GM12872 (cell line): ENCODE measurements around the gene BCL7A.

Source experiments
- CTCF ChIP-seq: IDR thresholded peaks from 3 replicates; pipeline ENCODE4 v1.5.1; 2011; ENCODE audit warnings: low read depth, mild to moderate bottlenecking, low read length, moderate library complexity; ENCODE audit not compliant: insufficient read depth

Gene BCL7A

GRCh38 chr12:122046145-122046544 is 24.5 kb downstream of the BCL7A start:
- no peak for TF ChIP-seq CTCF

DNA sequence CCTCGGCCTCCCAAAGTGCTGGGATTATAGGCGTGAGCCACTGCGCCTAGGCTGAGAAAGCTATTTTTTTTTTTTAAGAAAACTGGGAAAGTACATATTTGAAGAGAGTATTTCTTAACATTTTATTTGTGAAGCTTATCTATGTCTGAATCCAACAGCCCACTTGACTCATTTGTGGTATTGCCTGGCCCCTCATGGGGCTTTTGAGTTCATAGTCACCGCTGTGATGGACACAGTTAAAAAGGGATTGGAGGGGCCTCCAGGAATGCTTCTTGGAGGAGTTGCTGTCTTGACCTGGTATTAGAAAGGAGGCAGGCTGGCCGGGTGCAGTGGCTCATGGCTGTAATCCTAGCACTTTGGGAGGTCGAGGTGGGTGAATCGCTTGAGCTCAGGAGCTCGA is 26.5 kb downstream of the BCL7A start:
- no peak for TF ChIP-seq CTCF

DNA sequence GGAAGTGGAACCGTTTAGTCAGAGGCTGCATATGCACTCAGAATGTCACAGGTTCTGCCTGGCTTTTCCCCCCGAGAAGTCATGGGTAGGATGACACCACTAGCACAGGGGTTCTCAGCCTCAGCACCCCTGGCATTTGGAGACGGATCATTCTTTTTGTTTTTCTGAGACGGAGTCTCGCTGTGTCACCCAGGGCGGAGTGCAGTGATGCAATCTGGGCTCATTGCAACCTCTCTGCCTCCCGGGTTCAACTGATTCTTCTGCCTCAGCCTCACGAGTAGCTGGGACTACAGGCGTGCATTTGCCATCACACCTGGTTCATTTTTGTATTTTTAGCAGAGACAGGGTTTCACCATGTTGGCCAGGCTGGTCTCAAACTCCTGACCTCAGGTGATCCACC is 28.1 kb downstream of the BCL7A start:
- no peak for TF ChIP-seq CTCF

DNA sequence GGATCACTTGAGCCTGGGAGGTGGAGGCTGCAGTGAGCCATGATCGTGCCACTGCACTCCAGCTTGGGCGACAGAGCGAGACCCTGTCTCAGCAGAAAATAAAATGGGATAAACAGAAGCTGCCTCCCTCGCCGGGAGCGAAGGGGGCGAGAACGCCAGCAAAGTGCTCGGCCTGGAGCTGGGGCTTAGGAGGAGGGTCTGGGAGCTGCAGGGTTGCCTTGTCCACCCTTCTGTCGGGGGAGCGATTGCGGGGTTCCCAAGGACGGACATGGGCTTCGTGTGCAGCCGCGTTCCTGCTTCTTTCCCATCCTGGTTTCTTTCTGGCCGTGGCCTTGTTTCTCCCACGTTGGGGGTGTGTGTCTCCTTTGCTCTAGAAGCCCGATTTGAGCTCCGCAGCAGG is 29.0 kb downstream of the BCL7A start:
- no peak for TF ChIP-seq CTCF

GRCh38 chr12:122051231-122051876 is 29.7 kb downstream of the BCL7A start:
- TF ChIP-seq CTCF: no peak

GRCh38 chr12:122052285-122052684 is 30.6 kb downstream of the BCL7A start:
- TF ChIP-seq CTCF: no peak

- TF ChIP-seq CTCF: no peak
Measured at GRCh38 chr12:122054842-122055520, 33.3 kb downstream of the BCL7A start.
